Measurements from ENCODE around the gene DNAJA3.

GRCh38 chr16:4391631-4392381, 33.9 kb upstream of the DNAJA3 start:
- no peak for TF ChIP-seq CTCF (IDR thresholded peaks at IDR 0.05)
- TF ChIP-seq POLR2A (IDR thresholded peaks at IDR 0.05): no peak

Data from adrenal gland (tissue), 5 donors.